ENCODE measurements around the gene MKRN2.

GRCh38 chr3:12586403-12586802 lies 29.5 kb downstream of the MKRN2 start:
- TF ChIP-seq CTCF (conservative IDR thresholded peaks at IDR 0.05; ENCODE audit: low read length), result no peak
- no peak for TF ChIP-seq EZH2phosphoT487 (IDR thresholded peaks at IDR 0.05; ENCODE audit: borderline replicate concordance, low read depth, low read length)
